DOHH2 (cell line): ENCODE measurements around the gene SCN4A.

Experiments
- EZH2phosphoT487 ChIP-seq: fragments of 200-600 bp; sonication (generic); IDR thresholded peaks from 2 replicates; pipeline ENCODE4 v1.6.1; 2017; ENCODE audit warnings: borderline replicate concordance, mild to moderate bottlenecking, antibody characterized with exemption, low read length, moderate library complexity, mixed read lengths
- TF ChIP-seq, protein P1 (sequence below): fragments of 200-600 bp; sonication (generic); IDR thresholded peaks from one replicate; pipeline ENCODE4 v1.5.1; 2014; ENCODE audit warnings: antibody characterized with exemption, mild to moderate bottlenecking, low read depth, low read length; ENCODE audit not compliant: poor library complexity, severe bottlenecking

DNA sequence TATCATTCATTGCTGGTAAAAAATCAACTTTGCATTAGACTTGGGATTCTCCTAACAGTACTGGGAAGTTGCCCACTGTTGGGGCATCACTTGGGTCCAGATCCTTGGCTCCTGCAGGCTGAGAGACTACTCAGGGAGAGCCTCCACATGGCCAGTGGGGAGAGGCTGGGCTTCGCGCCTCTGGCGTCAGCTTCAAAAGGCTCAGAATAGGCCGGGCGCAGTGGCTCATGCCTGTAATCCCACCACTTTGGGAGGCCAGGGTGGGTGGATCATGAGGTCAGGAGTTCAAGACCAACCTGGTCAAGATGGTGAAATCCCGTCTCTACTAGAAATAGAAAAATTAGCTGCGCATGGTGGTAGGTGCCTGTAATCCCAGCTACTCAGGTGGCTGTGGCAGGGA, 58.2 kb downstream of the SCN4A start:
- TF ChIP-seq, protein P1, sequence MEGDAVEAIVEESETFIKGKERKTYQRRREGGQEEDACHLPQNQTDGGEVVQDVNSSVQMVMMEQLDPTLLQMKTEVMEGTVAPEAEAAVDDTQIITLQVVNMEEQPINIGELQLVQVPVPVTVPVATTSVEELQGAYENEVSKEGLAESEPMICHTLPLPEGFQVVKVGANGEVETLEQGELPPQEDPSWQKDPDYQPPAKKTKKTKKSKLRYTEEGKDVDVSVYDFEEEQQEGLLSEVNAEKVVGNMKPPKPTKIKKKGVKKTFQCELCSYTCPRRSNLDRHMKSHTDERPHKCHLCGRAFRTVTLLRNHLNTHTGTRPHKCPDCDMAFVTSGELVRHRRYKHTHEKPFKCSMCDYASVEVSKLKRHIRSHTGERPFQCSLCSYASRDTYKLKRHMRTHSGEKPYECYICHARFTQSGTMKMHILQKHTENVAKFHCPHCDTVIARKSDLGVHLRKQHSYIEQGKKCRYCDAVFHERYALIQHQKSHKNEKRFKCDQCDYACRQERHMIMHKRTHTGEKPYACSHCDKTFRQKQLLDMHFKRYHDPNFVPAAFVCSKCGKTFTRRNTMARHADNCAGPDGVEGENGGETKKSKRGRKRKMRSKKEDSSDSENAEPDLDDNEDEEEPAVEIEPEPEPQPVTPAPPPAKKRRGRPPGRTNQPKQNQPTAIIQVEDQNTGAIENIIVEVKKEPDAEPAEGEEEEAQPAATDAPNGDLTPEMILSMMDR = no peak
- no peak for TF ChIP-seq EZH2phosphoT487
